SU-DHL-6 (cell line): Measurements from ENCODE around the gene RNF32.
"Not testable (repeated sequence)": the region's sequence is repeated elsewhere in the genome, so short reads cannot be mapped to it uniquely, and the experiment has no call there.

Source experiments
- EZH2phosphoT487 ChIP-seq: fragments of 200-600 bp; sonication (generic), shearing (Covaris generic); conservative IDR thresholded peaks from 2 replicates; pipeline ENCODE4 v1.6.1; 2018; ENCODE audit warnings: mild to moderate bottlenecking, antibody characterized with exemption, low read length, moderate library complexity, mixed read lengths
- TF ChIP-seq, protein P1 (sequence below): fragments of 200-600 bp; sonication (generic); IDR thresholded peaks from one replicate; pipeline ENCODE4 v1.5.1; 2017; ENCODE audit warnings: antibody characterized with exemption, mild to moderate bottlenecking, low read length, moderate library complexity; ENCODE audit not compliant: insufficient read depth, poor library complexity, severe bottlenecking

DNA sequence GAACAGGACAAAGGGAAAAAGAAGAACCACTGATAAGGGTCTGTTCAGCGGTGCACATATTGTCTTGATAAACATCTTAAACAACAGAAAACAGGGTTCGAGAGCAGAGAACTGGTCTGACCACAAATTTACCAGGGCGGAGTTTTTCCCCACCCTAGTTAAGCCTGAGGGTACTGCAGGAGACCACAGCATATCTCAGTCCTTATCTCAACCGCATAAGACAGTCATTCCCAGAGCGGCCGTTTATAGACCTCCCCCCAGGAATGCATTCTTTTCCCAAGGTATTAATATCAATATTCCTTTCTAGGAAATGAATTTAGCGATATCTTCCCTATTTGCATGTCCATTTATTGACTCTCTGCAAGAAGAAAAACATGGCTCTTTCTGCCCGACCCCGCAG lies 56.7 kb downstream of the RNF32 start:
- TF ChIP-seq, protein P1, sequence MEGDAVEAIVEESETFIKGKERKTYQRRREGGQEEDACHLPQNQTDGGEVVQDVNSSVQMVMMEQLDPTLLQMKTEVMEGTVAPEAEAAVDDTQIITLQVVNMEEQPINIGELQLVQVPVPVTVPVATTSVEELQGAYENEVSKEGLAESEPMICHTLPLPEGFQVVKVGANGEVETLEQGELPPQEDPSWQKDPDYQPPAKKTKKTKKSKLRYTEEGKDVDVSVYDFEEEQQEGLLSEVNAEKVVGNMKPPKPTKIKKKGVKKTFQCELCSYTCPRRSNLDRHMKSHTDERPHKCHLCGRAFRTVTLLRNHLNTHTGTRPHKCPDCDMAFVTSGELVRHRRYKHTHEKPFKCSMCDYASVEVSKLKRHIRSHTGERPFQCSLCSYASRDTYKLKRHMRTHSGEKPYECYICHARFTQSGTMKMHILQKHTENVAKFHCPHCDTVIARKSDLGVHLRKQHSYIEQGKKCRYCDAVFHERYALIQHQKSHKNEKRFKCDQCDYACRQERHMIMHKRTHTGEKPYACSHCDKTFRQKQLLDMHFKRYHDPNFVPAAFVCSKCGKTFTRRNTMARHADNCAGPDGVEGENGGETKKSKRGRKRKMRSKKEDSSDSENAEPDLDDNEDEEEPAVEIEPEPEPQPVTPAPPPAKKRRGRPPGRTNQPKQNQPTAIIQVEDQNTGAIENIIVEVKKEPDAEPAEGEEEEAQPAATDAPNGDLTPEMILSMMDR, result not testable (repeated sequence)
- not testable (repeated sequence) for TF ChIP-seq EZH2phosphoT487
